Measurements from ENCODE around the gene HDAC4. TPM values are rescaled to one million over a fixed set of nuclear protein-coding genes. Genes with fewer than 3 reads are reported as not detected.

HDAC4 gene
- total RNA-seq, 1 donor = 20.3 TPM

DNA sequence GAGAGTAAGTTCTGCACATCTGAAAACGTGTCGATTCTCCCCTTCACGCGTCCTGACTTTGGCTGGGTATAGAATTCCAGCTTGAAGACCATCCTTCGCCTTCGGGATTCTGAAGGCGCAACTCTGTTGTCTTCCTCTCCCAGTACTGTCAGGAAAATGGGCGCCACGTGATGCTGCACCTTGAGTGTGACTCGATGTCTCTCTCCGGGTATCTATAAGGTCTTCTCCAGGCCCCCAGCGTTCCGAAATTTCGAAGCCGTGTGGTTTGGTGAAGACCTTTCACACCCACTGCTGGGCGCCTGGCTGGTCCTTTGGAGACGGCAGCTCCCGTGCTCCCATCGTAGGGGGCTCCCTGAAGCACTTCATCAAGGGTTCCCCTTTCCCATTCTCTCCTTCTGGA is 203.7 kb downstream of the HDAC4 start:
- no peak overlapping the region for H3K4me3 ChIP-seq (ENCODE audit: low read depth, low read length)
- TF ChIP-seq, protein P1, sequence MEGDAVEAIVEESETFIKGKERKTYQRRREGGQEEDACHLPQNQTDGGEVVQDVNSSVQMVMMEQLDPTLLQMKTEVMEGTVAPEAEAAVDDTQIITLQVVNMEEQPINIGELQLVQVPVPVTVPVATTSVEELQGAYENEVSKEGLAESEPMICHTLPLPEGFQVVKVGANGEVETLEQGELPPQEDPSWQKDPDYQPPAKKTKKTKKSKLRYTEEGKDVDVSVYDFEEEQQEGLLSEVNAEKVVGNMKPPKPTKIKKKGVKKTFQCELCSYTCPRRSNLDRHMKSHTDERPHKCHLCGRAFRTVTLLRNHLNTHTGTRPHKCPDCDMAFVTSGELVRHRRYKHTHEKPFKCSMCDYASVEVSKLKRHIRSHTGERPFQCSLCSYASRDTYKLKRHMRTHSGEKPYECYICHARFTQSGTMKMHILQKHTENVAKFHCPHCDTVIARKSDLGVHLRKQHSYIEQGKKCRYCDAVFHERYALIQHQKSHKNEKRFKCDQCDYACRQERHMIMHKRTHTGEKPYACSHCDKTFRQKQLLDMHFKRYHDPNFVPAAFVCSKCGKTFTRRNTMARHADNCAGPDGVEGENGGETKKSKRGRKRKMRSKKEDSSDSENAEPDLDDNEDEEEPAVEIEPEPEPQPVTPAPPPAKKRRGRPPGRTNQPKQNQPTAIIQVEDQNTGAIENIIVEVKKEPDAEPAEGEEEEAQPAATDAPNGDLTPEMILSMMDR (IDR thresholded peaks at IDR 0.05; ENCODE audit: insufficient read depth, low read depth, low read length) = no peak
- DNase-seq (ENCODE audit: low read depth) = no peak

DNA sequence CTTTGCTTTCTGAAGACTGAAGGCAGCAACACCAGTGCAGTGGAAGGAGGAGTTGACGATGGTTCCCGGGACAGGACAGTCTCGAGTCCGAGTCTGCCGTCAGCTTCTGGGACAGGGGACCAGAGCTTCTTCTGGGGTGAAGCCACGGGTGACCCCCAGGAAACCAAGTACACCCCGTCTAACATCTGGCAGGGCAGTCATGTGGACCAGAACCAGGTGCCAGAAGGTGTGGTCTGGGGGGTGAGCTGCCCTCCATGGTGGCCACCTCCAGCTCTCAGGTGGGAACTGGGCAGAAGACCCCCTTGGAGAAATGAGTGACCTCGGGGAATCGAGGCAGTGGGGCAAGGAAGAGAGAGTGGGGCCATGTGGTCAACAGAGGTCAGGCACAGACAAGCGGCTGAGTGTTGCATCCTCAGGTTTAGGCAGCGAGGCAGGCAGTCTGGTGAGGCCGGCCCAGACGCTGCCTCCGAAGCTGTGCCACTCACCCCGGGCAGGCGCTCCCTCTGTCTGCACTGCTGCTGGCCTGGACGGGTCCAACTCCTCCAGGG is 204.3 kb downstream of the HDAC4 start:
- H3K4me3 ChIP-seq (ENCODE audit: low read depth, low read length) = no peak overlapping the region
- TF ChIP-seq, protein P1 (IDR thresholded peaks at IDR 0.05; ENCODE audit: insufficient read depth, low read depth, low read length) = no peak
- DNase-seq (ENCODE audit: low read depth) = no peak

DNA sequence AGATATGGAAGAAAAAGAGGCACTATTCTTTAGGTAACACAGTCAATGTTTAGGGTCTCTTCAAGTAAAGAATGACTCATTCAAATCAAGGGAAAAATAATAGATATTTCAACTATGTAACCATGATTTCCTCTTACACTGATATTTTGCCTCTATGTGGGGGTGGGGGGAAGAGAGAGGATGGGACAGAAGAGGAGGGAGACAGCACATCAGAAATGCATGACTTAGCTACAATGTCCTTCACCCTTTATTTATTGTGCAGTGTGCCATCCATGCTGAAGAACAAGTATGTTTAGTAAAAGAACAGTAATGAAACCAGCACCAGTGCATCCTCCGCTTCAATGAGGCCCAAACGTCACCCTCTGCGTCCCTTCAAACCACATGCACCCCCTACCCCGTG is 204.8 kb downstream of the HDAC4 start:
- TF ChIP-seq, protein P1 (IDR thresholded peaks at IDR 0.05; ENCODE audit: insufficient read depth, low read depth, low read length) = no peak
- no peak overlapping the region for H3K4me3 ChIP-seq (ENCODE audit: low read depth, low read length)
- DNase-seq (ENCODE audit: low read depth) = no peak

DNA sequence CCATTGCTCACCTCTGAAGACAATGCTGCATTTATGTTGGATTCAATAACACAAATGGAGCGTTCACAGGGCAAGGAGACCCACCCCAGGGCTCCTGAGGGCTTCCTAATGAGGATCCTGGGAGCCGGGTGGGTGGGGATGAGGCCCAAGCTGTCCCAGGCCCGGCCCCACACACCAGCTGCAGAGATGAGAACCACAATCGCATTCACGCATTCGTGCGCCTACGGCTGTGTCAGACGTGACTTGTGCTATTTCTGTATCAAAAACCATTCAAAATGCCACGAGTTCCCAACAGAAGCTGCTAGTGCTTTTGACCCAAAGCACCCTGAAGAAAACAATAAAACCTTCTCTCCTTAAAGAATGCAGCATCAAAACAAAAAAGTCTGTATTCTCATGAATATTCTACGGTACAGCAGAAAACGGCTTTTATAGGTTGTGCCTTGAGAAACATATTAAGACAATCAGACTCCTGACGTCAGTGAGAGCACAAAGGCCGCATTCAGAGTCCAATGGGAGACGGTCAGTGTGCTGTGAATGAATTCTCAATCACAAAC is 205.4 kb downstream of the HDAC4 start:
- DNase-seq (ENCODE audit: low read depth) = no peak
- TF ChIP-seq, protein P1 (IDR thresholded peaks at IDR 0.05; ENCODE audit: insufficient read depth, low read depth, low read length) = no peak
- no peak overlapping the region for H3K4me3 ChIP-seq (ENCODE audit: low read depth, low read length)

DNA sequence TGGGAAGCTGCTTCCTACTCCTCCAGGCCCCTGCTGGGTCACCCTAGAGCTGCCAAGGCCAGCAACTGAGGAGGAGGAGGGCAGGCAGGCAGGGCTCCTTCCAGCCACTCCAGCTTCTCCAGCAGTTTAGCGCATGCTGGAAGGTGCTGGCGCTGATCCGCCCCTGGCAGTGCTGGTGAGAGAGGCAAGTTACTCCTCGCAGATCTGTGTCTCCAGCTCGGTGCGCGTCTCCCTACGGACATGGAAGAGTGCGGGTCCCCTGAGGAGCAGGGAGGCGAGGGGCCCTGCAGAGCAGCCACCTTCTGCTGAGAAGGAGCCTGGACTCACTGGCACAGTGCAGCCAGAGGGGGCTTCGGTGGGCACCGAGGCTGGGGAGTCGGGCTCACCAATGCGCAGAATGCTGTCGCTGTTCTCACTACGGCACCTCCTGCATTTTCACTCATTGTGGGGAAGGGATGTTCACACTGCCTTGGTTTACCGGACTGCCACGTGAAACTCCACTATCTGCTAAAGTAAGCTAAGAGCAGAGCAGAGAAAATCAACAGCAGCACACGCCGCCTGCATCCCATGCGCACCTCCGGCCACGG is 206.0 kb downstream of the HDAC4 start:
- H3K4me3 ChIP-seq (ENCODE audit: low read depth, low read length) = no peak overlapping the region
- TF ChIP-seq, protein P1 (IDR thresholded peaks at IDR 0.05; ENCODE audit: insufficient read depth, low read depth, low read length) = no peak
- DNase-seq (ENCODE audit: low read depth) = no peak

DNA sequence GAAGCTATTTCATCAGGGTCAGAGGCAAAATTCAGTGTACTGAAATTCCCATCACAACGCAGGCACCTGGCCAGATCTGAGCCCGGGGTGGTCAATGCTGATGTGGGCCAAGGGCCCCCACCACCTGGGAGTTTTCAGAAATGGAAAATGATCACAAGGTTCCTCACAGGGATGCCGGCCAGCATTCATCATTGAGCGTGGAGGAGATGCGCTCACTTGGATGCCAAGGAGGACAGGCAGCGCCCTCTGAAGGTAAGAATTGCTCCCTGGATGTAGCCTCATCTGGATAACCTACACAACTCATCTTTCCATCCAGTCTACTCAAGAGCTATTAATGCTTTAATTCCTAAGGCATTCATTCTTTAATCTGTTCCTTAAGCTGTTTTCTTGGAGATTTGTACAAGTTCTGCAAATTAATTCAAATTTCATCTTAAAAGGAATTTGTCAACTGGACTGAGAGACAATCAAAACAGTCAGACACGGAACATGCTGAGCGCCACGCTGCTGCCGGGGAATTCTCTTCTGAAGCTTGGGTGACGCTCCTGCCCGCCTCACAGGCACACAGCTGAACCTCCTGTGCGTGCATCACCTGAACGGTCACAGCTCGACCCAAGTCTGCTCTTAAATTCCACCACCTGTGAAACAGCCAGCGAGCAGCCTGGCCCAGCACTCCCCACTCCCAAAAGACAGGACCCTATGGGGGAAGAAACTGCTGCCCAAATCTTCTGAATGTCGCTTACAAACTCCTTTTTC is 206.7 kb downstream of the HDAC4 start:
- no peak for DNase-seq (ENCODE audit: low read depth)
- H3K4me3 ChIP-seq (ENCODE audit: low read depth, low read length) = no peak overlapping the region
- TF ChIP-seq, protein P1 (IDR thresholded peaks at IDR 0.05; ENCODE audit: insufficient read depth, low read depth, low read length) = peak; percentile 23

Data from fibroblast of villous mesenchyme (primary cell).